Lower lobe of right lung (tissue), 2 donors: ENCODE measurements around the gene MMGT1. TPM values are rescaled to one million over a fixed set of nuclear protein-coding genes. Genes with fewer than 3 reads are reported as not detected.

Source experiments
- ATAC-seq, 2 donors: fragments of 200-7000 bp; cut with Tn5 transposase; one replicate each; pipeline ENCODE4 v1.9.1; 2020 to 2022; ENCODE audit warnings: mild to moderate bottlenecking in 2 of 2, moderate library complexity in 2 of 2
- DNase-seq: peaks from one replicate; pipeline ENCODE4 v3.0.0-alpha.2; 2020
- H3K27ac ChIP-seq: fragments of 200-600 bp; one replicate; pipeline ENCODE4 v1.8.0; 2022
- H3K27me3 ChIP-seq: fragments of 200-600 bp; one replicate; pipeline ENCODE4 v1.8.0; 2022; ENCODE audit warnings: low read depth
- H3K36me3 ChIP-seq: fragments of 200-600 bp; one replicate; pipeline ENCODE4 v1.8.0; 2022; ENCODE audit warnings: mild to moderate bottlenecking
- H3K4me1 ChIP-seq: fragments of 200-600 bp; one replicate; pipeline ENCODE4 v1.8.0; 2022
- H3K4me3 ChIP-seq: fragments of 200-600 bp; one replicate; pipeline ENCODE4 v1.8.0; 2022; ENCODE audit warnings: mild to moderate bottlenecking
- H3K9me3 ChIP-seq: fragments of 200-600 bp; one replicate; pipeline ENCODE4 v1.8.0; 2022
- CTCF ChIP-seq: fragments of 200-600 bp; IDR thresholded peaks from one replicate; pipeline ENCODE4 v1.8.0; 2022; ENCODE audit warnings: antibody characterized with exemption, mild to moderate bottlenecking
- intact Hi-C: fragments of 100-400 bp; cut with DNase I; formaldehyde crosslinking; loops from one replicate; pipeline ENCODE4 v1.11.0; 2022
- long read RNA-seq: library from polyadenylated mRNA; unstranded; transcript quantifications from one replicate; pipeline ENCODE4 v2.0.0, GENCODE V29; 2021
- total RNA-seq: library from RNA; stranded (reverse); fragmentation: NEBNext Ultra II Directional; extraction: Animal tissue kit (Norgen Biotek cat#: 25700); gene quantifications from one replicate; pipeline ENCODE4 v1.2.1, GENCODE V29; 2021
- donor health status: DM: no; HTN: yes; CAD: no; lungs with severe emphysema.

MMGT1 gene
- 28.7 TPM for total RNA-seq
- long read RNA-seq, transcript MMGT1-201 (4 exons, 3,738 nt): major isoform, 18 of 23 reads
- long read RNA-seq, partial matches to known transcripts: 0 of 23 reads
- long read RNA-seq, other reads (novel, unspliced or antisense): 5 of 23 reads

- peaks cover 14% of the 10 kb centered on the region for H3K4me1 ChIP-seq
- H3K27ac ChIP-seq: peak within 1 kb of the TSS; percentile 93
- intact Hi-C loops: no loop called here
- no peaks in the 10 kb centered on the region for H3K27me3 ChIP-seq
- peak; percentile 94 to 97 for ATAC-seq
- peak within 1 kb of the TSS; percentile 67 for H3K4me3 ChIP-seq
- DNase-seq: peak; percentile 89
- no peak for TF ChIP-seq CTCF
- H3K9me3 ChIP-seq: no peaks in the 10 kb centered on the region
- H3K36me3 ChIP-seq: no peaks in the 10 kb centered on the region
Measured at GRCh38 chrX:135973548-135974278, at the start of gene MMGT1. Gene MMGT1, minus strand, starts transcription at chrX:135973988. Its CDS starts 313 bp downstream, at chrX:135973675.

GRCh38 chrX:136021903-136022302 is 48.1 kb upstream of the MMGT1 start:
- intact Hi-C loops: no loop called here

GRCh38 chrX:136021160-136021559 is 47.4 kb upstream of the MMGT1 start:
- no peaks in the 10 kb centered on the region for H3K4me1 ChIP-seq
- peaks cover 21% of the 10 kb centered on the region for H3K36me3 ChIP-seq
- H3K27ac ChIP-seq: no peak overlapping the region
- no peak for TF ChIP-seq CTCF
- intact Hi-C loops: no loop called here
- H3K9me3 ChIP-seq: no peaks in the 10 kb centered on the region
- H3K27me3 ChIP-seq: no peaks in the 10 kb centered on the region
- no peak for ATAC-seq
- no peak overlapping the region for H3K4me3 ChIP-seq
- DNase-seq: no peak

More at GRCh38 chrX:136021903-136022302, 48.1 kb upstream of the MMGT1 start:
- H3K36me3 ChIP-seq: peaks cover 21% of the 10 kb centered on the region
- no peaks in the 10 kb centered on the region for H3K9me3 ChIP-seq
- no peak overlapping the region for H3K27ac ChIP-seq
- no peaks in the 10 kb centered on the region for H3K27me3 ChIP-seq
- H3K4me3 ChIP-seq: no peak overlapping the region
- no peak for TF ChIP-seq CTCF
- no peak for ATAC-seq
- H3K4me1 ChIP-seq: no peaks in the 10 kb centered on the region
- no peak for DNase-seq

- DNase-seq (no peak), ATAC-seq (no peak)
- no peak overlapping the region for H3K27ac ChIP-seq
- no peak overlapping the region for H3K4me3 ChIP-seq
- H3K9me3 ChIP-seq: no peaks in the 10 kb centered on the region
- no peak for TF ChIP-seq CTCF
- no peaks in the 10 kb centered on the region for H3K27me3 ChIP-seq
- H3K4me1 ChIP-seq: no peaks in the 10 kb centered on the region
- intact Hi-C loops: no loop called here
- peaks cover 12% of the 10 kb centered on the region for H3K36me3 ChIP-seq
Measured at GRCh38 chrX:136019226-136019625, 45.4 kb upstream of the MMGT1 start.

GRCh38 chrX:136016881-136017280 is 43.1 kb upstream of the MMGT1 start:
- Histone ChIP-seq H3K4me1 (no peaks in the 10 kb centered on the region), H3K36me3 (peaks cover 19% of the 10 kb centered on the region), H3K4me3 (no peak overlapping the region), H3K27me3 (no peaks in the 10 kb centered on the region), H3K9me3 (no peaks in the 10 kb centered on the region), H3K27ac (no peak overlapping the region)
- ATAC-seq: no peak
- TF ChIP-seq CTCF: no peak
- intact Hi-C loops: no loop called here
- no peak for DNase-seq
